Mucosa of stomach (tissue), 1 donor: Measurements from ENCODE around the gene OR5A2.
"Not testable (repeated sequence)": the region's sequence is repeated elsewhere in the genome, so short reads cannot be mapped to it uniquely, and the experiment has no call there.

Source experiments
- H3K27me3 ChIP-seq: one replicate; pipeline ENCODE4 v1.7.0; 2013; ENCODE audit warnings: mild to moderate bottlenecking, low read length; ENCODE audit not compliant: control insufficient read depth, insufficient read depth
- H3K36me3 ChIP-seq: one replicate; pipeline ENCODE4 v1.7.0; 2013; ENCODE audit warnings: low read length; ENCODE audit not compliant: control insufficient read depth, insufficient read depth
- H3K4me1 ChIP-seq: one replicate; pipeline ENCODE4 v1.7.0; 2013; ENCODE audit warnings: mild to moderate bottlenecking, low read length; ENCODE audit not compliant: control insufficient read depth, insufficient read depth
- H3K4me3 ChIP-seq: one replicate; pipeline ENCODE4 v1.7.0; 2013; ENCODE audit warnings: low read length
- H3K9ac ChIP-seq: one replicate; pipeline ENCODE4 v1.7.0; 2013; ENCODE audit warnings: mild to moderate bottlenecking, low read length, moderate library complexity
- H3K9me3 ChIP-seq: one replicate; pipeline ENCODE4 v1.7.0; 2013; ENCODE audit warnings: mild to moderate bottlenecking, low read length, moderate library complexity; ENCODE audit not compliant: control insufficient read depth
- donor health status: Pancreatic carcinoma.

The OR5A2 gene

GRCh38 chr11:59426361-59427067 is at the start of gene OR5A2:
Gene OR5A2 (minus strand): TSS chr11:59426413. CDS start chr11:59422953, 3,460 bp downstream.
- Histone ChIP-seq H3K4me1 (no peaks in the 10 kb centered on the region), H3K9ac (no peak within 1 kb of the TSS), H3K36me3 (no peaks in the 10 kb centered on the region), H3K4me3 (no peak within 1 kb of the TSS), H3K9me3 (no peaks in the 10 kb centered on the region), H3K27me3 (no peaks in the 10 kb centered on the region)

GRCh38 chr11:59475176-59475575 is 49.0 kb upstream of the OR5A2 start:
- Histone ChIP-seq H3K4me3 (no peak overlapping the region), H3K9ac (no peak overlapping the region), H3K4me1 (no peaks in the 10 kb centered on the region)

GRCh38 chr11:59473015-59473414 is 46.8 kb upstream of the OR5A2 start, which contains the start of gene OR4D10:
Gene OR4D10 (plus strand): TSS chr11:59473315. CDS start chr11:59477430, 4,115 bp downstream.
- Histone ChIP-seq H3K9me3 (no peaks in the 10 kb centered on the region), H3K9ac (no peak within 1 kb of the TSS), H3K27me3 (no peaks in the 10 kb centered on the region), H3K4me3 (no peak within 1 kb of the TSS), H3K4me1 (no peaks in the 10 kb centered on the region), H3K36me3 (no peaks in the 10 kb centered on the region)

More at GRCh38 chr11:59475176-59475575, 49.0 kb upstream of the OR5A2 start:
- Histone ChIP-seq H3K9me3 (no peaks in the 10 kb centered on the region), H3K27me3 (no peaks in the 10 kb centered on the region), H3K36me3 (no peaks in the 10 kb centered on the region)

- H3K4me3 ChIP-seq: no peak overlapping the region
- H3K36me3 ChIP-seq: no peaks in the 10 kb centered on the region
- no peaks in the 10 kb centered on the region for H3K27me3 ChIP-seq
- H3K4me1 ChIP-seq: no peaks in the 10 kb centered on the region
- H3K9me3 ChIP-seq: no peaks in the 10 kb centered on the region
- H3K9ac ChIP-seq: no peak overlapping the region
Observed at GRCh38 chr11:59463190-59463641, 37.0 kb upstream of the OR5A2 start.

GRCh38 chr11:59459916-59460315 is 33.7 kb upstream of the OR5A2 start:
- Histone ChIP-seq H3K36me3 (no peaks in the 10 kb centered on the region), H3K9me3 (no peaks in the 10 kb centered on the region)

GRCh38 chr11:59456661-59457060 is 30.4 kb upstream of the OR5A2 start, which contains the start of gene OR4D6:
Gene OR4D6 (plus strand): TSS chr11:59456961. CDS start chr11:59456961, 0 bp downstream.
- H3K9ac ChIP-seq: no peak within 1 kb of the TSS
- H3K36me3 ChIP-seq: no peaks in the 10 kb centered on the region
- no peaks in the 10 kb centered on the region for H3K27me3 ChIP-seq
- no peaks in the 10 kb centered on the region for H3K4me1 ChIP-seq
- no peak within 1 kb of the TSS for H3K4me3 ChIP-seq
- H3K9me3 ChIP-seq: no peaks in the 10 kb centered on the region

More at GRCh38 chr11:59459916-59460315, 33.7 kb upstream of the OR5A2 start:
- no peak overlapping the region for H3K4me3 ChIP-seq
- no peaks in the 10 kb centered on the region for H3K4me1 ChIP-seq
- no peaks in the 10 kb centered on the region for H3K27me3 ChIP-seq
- H3K9ac ChIP-seq: no peak overlapping the region

- no peaks in the 10 kb centered on the region for H3K9me3 ChIP-seq
- no peak overlapping the region for H3K9ac ChIP-seq
- H3K36me3 ChIP-seq: no peaks in the 10 kb centered on the region
- no peaks in the 10 kb centered on the region for H3K4me1 ChIP-seq
- no peak overlapping the region for H3K4me3 ChIP-seq
- H3K27me3 ChIP-seq: no peaks in the 10 kb centered on the region
Observed at GRCh38 chr11:59448484-59448883, 22.3 kb upstream of the OR5A2 start.

GRCh38 chr11:59445624-59446023 is 19.4 kb upstream of the OR5A2 start:
- H3K4me1 ChIP-seq, H3K9me3 ChIP-seq, H3K9ac ChIP-seq, H3K4me3 ChIP-seq, H3K27me3 ChIP-seq, H3K36me3 ChIP-seq: not testable (repeated sequence)

GRCh38 chr11:59437770-59438169 is 11.6 kb upstream of the OR5A2 start:
- H3K9ac ChIP-seq: no peak overlapping the region
- no peaks in the 10 kb centered on the region for H3K27me3 ChIP-seq

GRCh38 chr11:59436169-59436568 is 10.0 kb upstream of the OR5A2 start, which contains the start of gene OR5A1:
Gene OR5A1 (plus strand): TSS chr11:59436469. CDS start chr11:59443169, 6,700 bp downstream.
- H3K36me3 ChIP-seq: no peaks in the 10 kb centered on the region
- no peak within 1 kb of the TSS for H3K4me3 ChIP-seq
- H3K27me3 ChIP-seq: no peaks in the 10 kb centered on the region
- H3K9me3 ChIP-seq: no peaks in the 10 kb centered on the region
- no peaks in the 10 kb centered on the region for H3K4me1 ChIP-seq
- no peak within 1 kb of the TSS for H3K9ac ChIP-seq

More at GRCh38 chr11:59437770-59438169, 11.6 kb upstream of the OR5A2 start:
- Histone ChIP-seq H3K4me3 (no peak overlapping the region), H3K9me3 (no peaks in the 10 kb centered on the region), H3K4me1 (no peaks in the 10 kb centered on the region), H3K36me3 (no peaks in the 10 kb centered on the region)

GRCh38 chr11:59429924-59430516 is 3.8 kb upstream of the OR5A2 start:
- H3K4me1 ChIP-seq: no peaks in the 10 kb centered on the region
- H3K9ac ChIP-seq: no peak overlapping the region
- H3K4me3 ChIP-seq: no peak overlapping the region
- no peaks in the 10 kb centered on the region for H3K9me3 ChIP-seq
- H3K27me3 ChIP-seq: no peaks in the 10 kb centered on the region
- no peaks in the 10 kb centered on the region for H3K36me3 ChIP-seq

- Histone ChIP-seq H3K9me3 (no peaks in the 10 kb centered on the region), H3K36me3 (no peaks in the 10 kb centered on the region), H3K27me3 (no peaks in the 10 kb centered on the region), H3K9ac (no peak overlapping the region), H3K4me1 (no peaks in the 10 kb centered on the region), H3K4me3 (no peak overlapping the region)
Observed at GRCh38 chr11:59427068-59427382, 812 bp upstream of the OR5A2 start.
